ENCODE measurements around the gene EVC. TPM values are rescaled to one million over a fixed set of nuclear protein-coding genes. Genes with fewer than 3 reads are reported as not detected.

The EVC gene
- total RNA-seq, 1 experiment from 2014 or later = 29.0 TPM

GRCh38 chr4:5825321-5826041 is 114.5 kb downstream of the EVC start:
- H3K27me3 Mint-ChIP-seq (ENCODE audit: insufficient read depth, unreplicated experiment) = no peaks in the 10 kb centered on the region
- intact Hi-C loops (cut with micrococcal nuclease) = no loop called here
- no peaks in the 10 kb centered on the region for H3K9me3 Mint-ChIP-seq (ENCODE audit: unreplicated experiment)
- POLR2A ChIA-PET = interaction anchor here (0.6 to 0.7 kb wide), 2 partner anchors 15 to 23 kb away, joined by 3 read pairs; no protein-coding TSS in a partner anchor
- DNase-seq (ENCODE audit: unreplicated experiment) = no peak
- peaks cover 23% of the 10 kb centered on the region for H3K36me3 Mint-ChIP-seq (ENCODE audit: insufficient read depth, unreplicated experiment)
- no peak overlapping the region for H3K4me3 Mint-ChIP-seq (ENCODE audit: unreplicated experiment)
- CTCF ChIA-PET = interaction anchor here (0.7 to 1.4 kb wide), 5 partner anchors 11 to 831 kb away, joined by 3 to 5 read pairs (median 4); no protein-coding TSS in a partner anchor
- no peak overlapping the region for H3K27ac Mint-ChIP-seq (ENCODE audit: low read depth, unreplicated experiment)
- TF ChIP-seq, protein P1, sequence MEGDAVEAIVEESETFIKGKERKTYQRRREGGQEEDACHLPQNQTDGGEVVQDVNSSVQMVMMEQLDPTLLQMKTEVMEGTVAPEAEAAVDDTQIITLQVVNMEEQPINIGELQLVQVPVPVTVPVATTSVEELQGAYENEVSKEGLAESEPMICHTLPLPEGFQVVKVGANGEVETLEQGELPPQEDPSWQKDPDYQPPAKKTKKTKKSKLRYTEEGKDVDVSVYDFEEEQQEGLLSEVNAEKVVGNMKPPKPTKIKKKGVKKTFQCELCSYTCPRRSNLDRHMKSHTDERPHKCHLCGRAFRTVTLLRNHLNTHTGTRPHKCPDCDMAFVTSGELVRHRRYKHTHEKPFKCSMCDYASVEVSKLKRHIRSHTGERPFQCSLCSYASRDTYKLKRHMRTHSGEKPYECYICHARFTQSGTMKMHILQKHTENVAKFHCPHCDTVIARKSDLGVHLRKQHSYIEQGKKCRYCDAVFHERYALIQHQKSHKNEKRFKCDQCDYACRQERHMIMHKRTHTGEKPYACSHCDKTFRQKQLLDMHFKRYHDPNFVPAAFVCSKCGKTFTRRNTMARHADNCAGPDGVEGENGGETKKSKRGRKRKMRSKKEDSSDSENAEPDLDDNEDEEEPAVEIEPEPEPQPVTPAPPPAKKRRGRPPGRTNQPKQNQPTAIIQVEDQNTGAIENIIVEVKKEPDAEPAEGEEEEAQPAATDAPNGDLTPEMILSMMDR (IDR thresholded peaks at IDR 0.05; ENCODE audit: unreplicated experiment) = no peak
- no TSS peak for BruUV-seq (replicated peaks)
- H3K4me1 Mint-ChIP-seq (ENCODE audit: insufficient read depth, unreplicated experiment) = no peaks in the 10 kb centered on the region

- Mint-ChIP-seq H3K36me3 (ENCODE audit: insufficient read depth, unreplicated experiment) (peaks cover 12% of the 10 kb centered on the region), H3K27ac (ENCODE audit: low read depth, unreplicated experiment) (no peak overlapping the region), H3K9me3 (ENCODE audit: unreplicated experiment) (no peaks in the 10 kb centered on the region), H3K4me3 (ENCODE audit: unreplicated experiment) (no peak overlapping the region), H3K4me1 (ENCODE audit: insufficient read depth, unreplicated experiment) (no peaks in the 10 kb centered on the region), H3K27me3 (ENCODE audit: insufficient read depth, unreplicated experiment) (no peaks in the 10 kb centered on the region)
- CTCF ChIA-PET = no interaction called here
- TF ChIP-seq, protein P1 (IDR thresholded peaks at IDR 0.05; ENCODE audit: unreplicated experiment) = no peak
- DNase-seq (ENCODE audit: unreplicated experiment) = no peak
- BruUV-seq (replicated peaks) = no TSS peak
- POLR2A ChIA-PET = interaction anchor here (0.6 kb wide), 1 partner anchor 271 kb away, joined by 3 read pairs; no protein-coding TSS in a partner anchor
- intact Hi-C loops (cut with micrococcal nuclease) = no loop called here
Measured at GRCh38 chr4:5826437-5827107, 115.6 kb downstream of the EVC start.

- Mint-ChIP-seq H3K27me3 (ENCODE audit: insufficient read depth, unreplicated experiment) (no peaks in the 10 kb centered on the region), H3K4me1 (ENCODE audit: insufficient read depth, unreplicated experiment) (no peaks in the 10 kb centered on the region), H3K4me3 (ENCODE audit: unreplicated experiment) (no peak overlapping the region), H3K9me3 (ENCODE audit: unreplicated experiment) (no peaks in the 10 kb centered on the region), H3K36me3 (ENCODE audit: insufficient read depth, unreplicated experiment) (peaks cover 12% of the 10 kb centered on the region), H3K27ac (ENCODE audit: low read depth, unreplicated experiment) (no peak overlapping the region)
- TF ChIP-seq, protein P1 (IDR thresholded peaks at IDR 0.05; ENCODE audit: unreplicated experiment) = no peak
- POLR2A ChIA-PET = interaction anchor here (0.6 kb wide), 1 partner anchor 270 kb away, joined by 3 read pairs; no protein-coding TSS in a partner anchor
- intact Hi-C loops (cut with micrococcal nuclease) = no loop called here
- no TSS peak for BruUV-seq (replicated peaks)
- CTCF ChIA-PET = no interaction called here
- no peak for DNase-seq (ENCODE audit: unreplicated experiment)
Measured at GRCh38 chr4:5827108-5828004, 116.4 kb downstream of the EVC start.

DNA sequence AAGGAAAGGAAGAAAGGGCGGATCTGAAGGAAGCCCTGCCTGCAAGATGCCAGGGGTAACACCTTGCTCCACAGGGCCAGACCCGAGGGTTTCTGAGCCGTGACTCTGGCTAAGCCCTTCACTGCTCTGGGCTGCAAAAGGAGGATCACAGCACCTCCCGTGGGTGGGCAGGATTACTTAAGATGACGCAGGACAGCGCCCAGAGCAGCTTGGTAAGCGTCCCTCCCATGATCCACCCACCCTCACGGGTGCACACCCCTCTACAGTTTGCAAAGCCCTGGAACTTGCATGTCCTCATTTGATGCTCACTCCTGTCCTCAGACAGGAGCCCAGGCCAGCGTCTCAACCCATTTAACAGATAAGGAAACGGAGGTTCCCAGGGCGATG is 117.0 kb downstream of the EVC start:
- no peak overlapping the region for H3K27ac Mint-ChIP-seq (ENCODE audit: low read depth, unreplicated experiment)
- no peaks in the 10 kb centered on the region for H3K27me3 Mint-ChIP-seq (ENCODE audit: insufficient read depth, unreplicated experiment)
- TF ChIP-seq, protein P1 (IDR thresholded peaks at IDR 0.05; ENCODE audit: unreplicated experiment) = no peak
- POLR2A ChIA-PET = no interaction called here
- DNase-seq (ENCODE audit: unreplicated experiment) = no peak
- intact Hi-C loops (cut with micrococcal nuclease) = no loop called here
- H3K4me3 Mint-ChIP-seq (ENCODE audit: unreplicated experiment) = no peak overlapping the region
- BruUV-seq (replicated peaks) = no TSS peak
- CTCF ChIA-PET = no interaction called here
- H3K9me3 Mint-ChIP-seq (ENCODE audit: unreplicated experiment) = no peaks in the 10 kb centered on the region
- no peaks in the 10 kb centered on the region for H3K4me1 Mint-ChIP-seq (ENCODE audit: insufficient read depth, unreplicated experiment)
- H3K36me3 Mint-ChIP-seq (ENCODE audit: insufficient read depth, unreplicated experiment) = peaks cover 8% of the 10 kb centered on the region
